HG03108 (cell line): ENCODE measurements around the gene CCL2.
"Not testable (repeated sequence)": the region's sequence is repeated elsewhere in the genome, so short reads cannot be mapped to it uniquely, and the experiment has no call there.

ENCODE experiments used
- ATAC-seq: cut with Tn5 transposase; IDR thresholded peaks from one replicate; pipeline ENCODE4 v1.9.1; 2021; ENCODE audit warnings: moderate library complexity; ENCODE audit not compliant: unreplicated experiment

The CCL2 gene

GRCh38 chr17:34254651-34255380 is at the start of gene CCL2:
TSS of gene CCL2 (plus strand) at chr17:34255285. CDS start at chr17:34255350, 65 bp downstream.
- no peak for ATAC-seq

DNA sequence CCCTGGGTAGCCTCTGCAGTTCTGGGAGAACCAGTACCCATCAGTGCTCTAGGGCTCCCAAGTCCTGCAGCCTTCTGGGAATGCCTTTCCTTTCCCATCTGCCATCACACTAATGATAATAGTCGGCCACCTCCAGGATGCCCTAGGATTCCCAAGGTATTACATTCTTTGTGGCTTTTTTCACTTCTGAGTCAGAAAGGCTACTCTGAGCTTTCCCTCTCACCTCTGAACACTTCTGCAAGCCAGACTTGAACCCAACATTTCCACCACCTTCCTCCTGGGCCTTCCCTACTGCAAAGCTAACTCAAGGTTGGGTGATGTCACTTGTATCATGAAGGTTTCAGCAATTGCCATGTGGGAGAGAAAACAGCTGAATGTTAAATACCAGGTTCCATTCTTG is 49.7 kb upstream of the CCL2 start:
- ATAC-seq: no peak

DNA sequence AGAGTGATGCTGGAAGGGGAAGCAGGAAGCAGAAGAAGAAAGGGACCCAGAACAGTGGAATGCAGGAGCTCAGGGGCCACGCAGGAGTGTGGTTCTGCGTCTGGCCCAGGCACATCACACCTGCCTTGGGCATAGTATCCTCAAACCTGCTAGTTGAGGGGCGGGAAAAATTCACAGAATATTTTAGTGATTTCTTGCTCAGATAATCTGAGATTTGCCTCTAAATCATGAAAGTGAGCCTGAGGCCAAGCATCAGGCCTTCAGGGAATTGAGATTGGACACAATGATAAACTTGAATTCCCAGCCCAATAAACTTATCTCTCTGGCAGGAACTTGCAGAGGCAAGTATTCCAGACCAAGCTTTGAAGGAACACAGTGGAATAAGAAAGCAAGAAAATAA is 48.5 kb upstream of the CCL2 start:
- ATAC-seq: no peak

- ATAC-seq: no peak
Measured at GRCh38 chr17:34207572-34207971, 47.5 kb upstream of the CCL2 start.

GRCh38 chr17:34218748-34219147 is 36.3 kb upstream of the CCL2 start:
- ATAC-seq: no peak

- no peak for ATAC-seq
Measured at GRCh38 chr17:34219405-34219804, 35.7 kb upstream of the CCL2 start.

- ATAC-seq: no peak
Measured at GRCh38 chr17:34220045-34220751, 34.9 kb upstream of the CCL2 start.

GRCh38 chr17:34220752-34221395 is 34.2 kb upstream of the CCL2 start:
- ATAC-seq: no peak

GRCh38 chr17:34221411-34221810 is 33.7 kb upstream of the CCL2 start:
- ATAC-seq: no peak

DNA sequence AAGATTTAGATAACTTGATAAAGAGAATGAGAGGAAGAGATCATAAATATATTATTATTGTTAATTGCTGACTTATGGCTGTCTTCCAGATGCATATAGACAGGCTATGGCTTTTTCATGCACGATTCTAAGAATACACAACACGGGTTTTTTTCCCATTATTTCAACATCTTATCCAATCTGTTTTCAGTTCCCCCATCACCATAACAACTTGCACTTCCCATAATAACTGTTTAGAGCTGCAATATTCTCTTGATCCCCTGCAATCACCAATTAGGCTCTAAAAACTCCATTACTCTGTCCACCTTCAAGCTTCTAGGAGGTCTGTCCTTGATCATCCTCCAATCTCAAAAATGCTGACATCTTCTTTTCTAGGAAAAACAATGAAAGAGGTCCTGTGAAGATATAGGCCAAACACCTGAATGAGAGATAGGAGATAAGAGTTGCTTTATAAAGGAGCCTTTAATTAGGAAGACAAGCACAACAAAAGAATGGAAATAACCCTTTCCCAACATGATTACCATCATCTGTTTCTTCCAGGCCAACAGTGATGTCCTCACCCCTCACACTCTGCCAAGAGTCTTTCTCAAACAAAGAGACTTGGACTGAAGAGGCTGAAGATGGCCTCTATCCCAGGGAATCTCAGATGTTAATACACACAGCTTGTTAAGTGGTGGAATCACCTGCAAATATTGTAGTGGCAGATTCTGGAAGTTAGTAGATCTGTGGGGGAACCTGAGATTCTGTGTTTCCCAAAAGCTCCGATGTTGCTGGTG is 32.2 kb upstream of the CCL2 start:
- ATAC-seq: no peak

DNA sequence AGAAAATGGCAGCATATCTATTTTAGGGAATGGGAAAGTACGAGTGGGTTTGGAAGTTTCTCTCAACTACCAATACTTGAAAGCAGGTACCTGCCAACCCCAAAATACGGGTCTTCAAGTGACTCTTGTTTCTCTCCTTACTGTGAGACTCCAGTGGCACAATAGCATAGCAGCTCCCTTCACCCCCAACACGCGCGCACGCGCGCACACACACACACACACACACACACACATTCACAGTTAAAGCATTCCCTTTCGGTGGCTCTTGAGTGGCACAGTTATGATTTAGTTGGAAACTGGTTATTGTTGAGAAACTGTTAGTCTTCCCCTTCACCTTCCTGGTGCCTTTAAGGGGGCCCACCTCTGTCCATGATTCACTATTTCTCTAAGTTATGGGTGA is 30.0 kb upstream of the CCL2 start:
- no peak for ATAC-seq

GRCh38 chr17:34226011-34226743 is 28.9 kb upstream of the CCL2 start:
- ATAC-seq: no peak

GRCh38 chr17:34226744-34227034 is 28.4 kb upstream of the CCL2 start:
- no peak for ATAC-seq

- ATAC-seq: not testable (repeated sequence)
Measured at GRCh38 chr17:34227293-34227692, 27.8 kb upstream of the CCL2 start.

DNA sequence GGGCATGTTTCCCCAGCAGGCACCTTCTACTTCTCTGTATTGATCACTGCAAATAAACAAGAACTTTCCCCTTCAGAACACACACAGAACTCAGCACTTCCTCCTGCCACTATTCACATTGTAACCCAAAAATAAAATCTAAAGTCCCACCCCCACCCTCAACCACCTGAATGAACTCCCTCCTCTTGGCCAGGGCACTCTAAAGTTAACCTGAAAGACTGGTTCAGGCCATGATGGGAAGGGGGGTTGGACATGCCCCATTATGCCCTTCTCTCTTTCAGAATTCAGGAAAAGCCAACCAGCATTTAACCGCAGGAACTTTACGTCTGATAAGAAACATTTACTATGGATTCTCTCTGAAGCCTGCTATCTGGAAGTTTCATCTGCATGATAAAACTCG is 27.4 kb upstream of the CCL2 start:
- no peak for ATAC-seq

- no peak for ATAC-seq
Measured at GRCh38 chr17:34228781-34229180, 26.3 kb upstream of the CCL2 start.

GRCh38 chr17:34230342-34230741 is 24.7 kb upstream of the CCL2 start:
- no peak for ATAC-seq

DNA sequence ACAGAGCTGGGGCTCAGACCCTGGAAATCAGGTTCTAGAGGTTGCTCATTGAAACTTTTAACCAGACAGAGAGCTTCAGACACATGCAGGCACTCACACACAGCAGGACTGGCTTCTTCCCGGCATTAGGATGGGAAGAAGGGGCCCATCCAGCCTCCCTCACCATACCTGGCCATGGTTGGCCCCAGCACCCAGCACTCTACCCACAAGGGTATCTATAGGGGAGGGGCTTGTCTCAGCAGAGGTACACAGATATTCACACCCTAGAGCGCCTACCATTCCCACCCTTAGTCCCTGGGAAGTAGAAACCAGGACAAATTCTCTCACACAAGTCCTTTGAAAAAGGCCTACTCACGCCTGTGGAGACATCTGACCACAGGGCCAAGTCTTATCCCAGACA is 20.5 kb upstream of the CCL2 start:
- ATAC-seq: no peak

DNA sequence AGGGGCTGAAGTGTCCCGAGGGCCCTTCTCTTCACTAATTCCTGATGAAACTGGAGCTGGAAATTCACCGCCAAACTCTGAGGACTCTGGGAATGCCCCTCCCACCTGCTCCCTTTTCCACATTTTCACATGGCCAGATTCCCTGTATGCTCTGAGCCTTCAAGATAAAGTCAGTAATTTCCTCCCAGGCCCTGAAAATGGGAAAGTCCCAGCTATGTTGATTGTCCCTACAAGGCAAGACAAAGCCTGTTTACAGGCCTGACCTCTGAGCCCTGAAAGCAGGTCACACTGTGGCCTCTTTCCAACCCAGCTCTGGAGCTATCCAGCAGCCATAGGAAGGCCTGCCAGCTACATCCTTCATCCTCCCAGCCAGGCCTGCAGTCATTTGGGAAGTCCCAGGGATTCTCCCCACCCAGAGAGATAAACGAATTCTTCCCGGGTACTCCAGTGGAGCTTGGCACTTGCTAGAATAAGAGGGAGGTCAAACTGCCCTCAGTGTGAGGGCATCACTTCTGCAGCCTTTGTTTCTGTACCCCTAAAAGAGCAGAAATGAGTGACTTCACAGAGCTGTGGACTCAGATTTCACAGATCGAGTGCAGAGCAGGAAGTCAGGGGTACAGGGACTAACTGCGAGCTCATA is 19.6 kb upstream of the CCL2 start:
- no peak for ATAC-seq

DNA sequence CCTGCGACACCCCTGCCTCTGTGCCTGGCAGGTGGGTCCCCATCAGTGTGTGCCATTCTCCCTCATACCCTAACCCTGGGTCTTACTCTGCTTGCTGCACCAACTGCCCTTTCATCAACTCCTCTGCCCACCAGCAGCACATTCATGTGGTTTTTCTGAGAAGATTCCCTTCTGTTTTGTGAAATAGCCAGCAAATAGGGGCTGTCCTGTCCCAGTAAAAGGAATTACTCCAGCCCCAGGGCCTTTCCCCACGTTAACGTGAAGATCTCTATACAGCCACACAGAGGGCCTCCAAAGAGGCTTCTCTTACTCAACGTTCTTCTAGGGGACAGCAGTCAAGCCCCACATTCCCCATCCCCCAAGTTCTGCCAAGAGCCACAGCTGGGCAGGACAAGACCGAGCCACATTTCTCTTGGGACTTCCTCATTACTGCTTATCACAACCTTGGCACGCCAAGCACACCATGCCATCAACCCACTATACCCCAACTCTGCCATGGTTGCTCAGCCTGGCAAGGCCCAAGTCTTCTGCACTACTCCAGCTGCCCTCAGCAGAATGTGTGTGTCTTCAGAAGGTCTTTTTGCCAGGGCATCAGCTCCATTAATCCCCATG is 18.7 kb upstream of the CCL2 start:
- ATAC-seq: no peak
